SKM-1 treated with dmso at 0.1 percent for 144 hours (cell line): ENCODE measurements around the gene LIPN.

Source experiments
- DNase-seq: peaks from one replicate; lab custom pipeline; 2025; ENCODE audit not compliant: unreplicated experiment; lab: John Stamatoyannopoulos, UW

LIPN gene

DNA sequence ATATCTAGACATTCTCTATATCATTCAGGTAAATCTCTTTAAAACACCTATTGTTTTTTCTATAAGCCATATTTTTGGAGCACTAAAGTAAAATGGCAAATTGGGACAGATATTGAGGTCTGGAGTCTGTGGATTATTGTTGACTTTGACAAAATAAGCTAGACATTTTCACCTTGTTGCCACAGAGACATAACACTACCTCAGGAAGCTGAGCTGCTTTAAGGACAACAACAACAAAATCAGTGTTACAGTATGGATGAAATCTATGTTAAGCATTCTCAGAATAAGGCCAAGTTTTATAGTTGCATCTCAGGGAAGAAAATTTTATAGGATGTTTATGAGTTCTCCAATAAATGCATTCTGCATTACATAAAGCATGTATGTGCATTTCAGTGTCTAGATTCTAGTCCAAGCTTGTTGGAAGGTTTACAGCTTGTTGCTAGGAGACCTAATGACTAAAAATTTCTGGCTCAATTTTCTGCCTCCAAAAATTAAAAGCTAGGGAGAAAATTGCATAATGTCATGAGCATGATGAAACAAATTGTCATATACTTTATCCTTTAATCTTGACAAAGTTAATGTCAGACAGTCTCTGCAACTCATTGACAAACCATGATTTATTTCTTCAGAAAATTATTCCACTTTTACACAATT lies 61.1 kb downstream of the LIPN start:
- DNase-seq = no peak

DNA sequence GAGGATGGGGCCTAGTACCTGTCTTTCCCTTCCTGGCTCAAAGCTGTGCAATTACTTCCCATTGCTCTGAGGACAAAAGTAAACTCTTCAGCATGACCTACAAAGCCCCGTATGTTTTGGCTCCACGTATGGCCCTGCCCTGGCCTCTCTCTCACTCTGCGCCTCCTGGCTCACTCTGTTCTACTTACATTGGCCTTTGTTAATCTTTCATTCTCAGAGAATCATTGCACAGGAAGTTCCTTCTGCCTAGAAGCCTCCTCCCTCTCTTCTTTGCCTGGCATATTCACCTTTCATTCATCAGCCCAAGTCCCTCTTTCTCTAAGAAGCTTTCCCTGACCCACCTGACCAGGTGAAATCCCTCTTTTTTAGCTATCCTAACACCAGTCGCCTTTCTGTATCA lies 66.6 kb downstream of the LIPN start:
- no peak for DNase-seq

DNA sequence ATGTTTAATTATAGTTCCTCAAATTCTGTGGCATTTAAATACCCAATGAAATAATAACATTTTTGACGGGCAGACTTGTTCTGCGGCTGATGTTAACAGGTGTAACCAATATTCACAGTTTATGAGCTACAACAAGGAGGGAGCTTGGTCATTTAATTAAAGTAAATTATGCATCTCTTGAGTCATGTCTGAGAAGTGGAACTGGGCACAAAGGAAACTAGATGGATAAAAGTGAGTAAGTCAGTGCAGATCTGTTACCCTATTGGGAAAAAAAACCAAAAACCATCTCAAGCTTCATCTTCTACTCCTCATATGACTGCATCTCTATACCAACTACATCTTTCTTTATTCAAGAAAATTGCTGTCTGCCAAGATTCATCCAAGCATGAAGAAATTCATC lies 67.9 kb downstream of the LIPN start:
- no peak for DNase-seq

DNA sequence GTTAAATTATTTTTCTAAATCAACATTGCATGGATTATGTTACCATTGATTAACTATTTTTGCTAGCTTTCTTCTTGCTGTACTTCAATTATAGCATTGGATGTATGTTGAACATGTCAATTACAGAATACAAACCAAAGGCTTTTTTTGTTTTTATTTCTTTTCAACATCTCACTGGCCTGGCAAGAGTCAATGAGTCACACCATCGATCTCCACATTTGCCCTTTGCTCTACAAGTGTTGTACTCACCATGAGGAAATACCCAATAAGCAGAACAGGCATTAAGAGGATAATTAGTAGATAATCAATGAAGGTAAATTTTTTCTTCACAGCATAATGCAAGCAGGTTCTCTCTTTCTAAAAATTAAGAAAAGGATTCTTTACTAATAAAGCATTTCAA lies 68.5 kb downstream of the LIPN start:
- no peak for DNase-seq
